ENCODE measurements around the gene USO1. TPM values are rescaled to one million over a fixed set of nuclear protein-coding genes. Genes with fewer than 3 reads are reported as not detected.
"Not testable (repeated sequence)": the region's sequence is repeated elsewhere in the genome, so short reads cannot be mapped to it uniquely, and the experiment has no call there.

Gene USO1
- total RNA-seq, 2 experiments from 2014 or later = 55.2 to 56.7 TPM

DNA sequence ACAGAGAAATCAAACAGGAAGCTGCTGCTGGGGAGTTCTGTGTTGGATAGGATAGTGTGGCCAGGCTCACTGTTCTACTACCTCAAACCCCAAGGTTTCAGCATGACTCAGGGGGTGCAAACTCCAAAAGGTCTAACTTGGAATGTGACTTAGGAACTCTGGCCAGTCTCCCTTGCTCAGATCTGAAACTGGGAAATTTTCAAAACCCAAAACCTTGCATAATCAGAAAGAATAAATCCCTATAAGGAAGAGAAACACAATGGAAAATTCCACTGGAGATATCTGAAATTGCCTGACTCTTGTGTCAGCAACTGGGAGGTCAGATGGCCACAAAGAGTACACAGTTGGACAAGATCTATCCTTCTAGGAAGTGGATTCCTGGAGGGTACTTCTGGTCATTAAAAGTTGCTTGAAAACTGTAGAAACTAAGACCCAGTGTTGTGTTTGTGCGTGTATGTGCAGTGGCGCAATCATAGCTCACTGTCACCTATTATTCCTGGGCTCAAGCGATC, 119.8 kb downstream of the USO1 start:
- CTCF ChIA-PET = interaction anchor here (0.8 kb wide), 1 partner anchor 44 kb away, joined by 3 read pairs; no protein-coding TSS in a partner anchor
- H3K27me3 Mint-ChIP-seq = no peaks in the 10 kb centered on the region

DNA sequence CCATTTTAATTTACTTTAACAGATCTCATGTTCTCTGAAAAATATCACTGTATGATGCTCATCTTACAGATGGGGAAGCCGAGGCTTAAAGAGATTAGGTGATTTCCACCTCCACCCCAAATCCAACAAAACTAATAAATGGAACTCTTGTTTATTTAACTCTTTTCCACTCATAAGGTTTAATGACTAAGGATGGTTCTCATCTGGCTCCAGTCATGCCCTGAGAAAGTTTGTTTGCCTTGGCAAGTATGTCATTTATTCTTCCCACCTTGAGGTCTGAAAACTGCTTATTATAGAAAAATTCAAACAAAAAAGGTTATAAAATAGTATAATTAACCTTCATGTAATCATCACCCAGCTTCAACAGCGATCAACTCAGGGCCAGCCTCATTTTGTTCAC, 121.6 kb downstream of the USO1 start:
- H3K9me3 Mint-ChIP-seq (ENCODE audit: low read depth) = no peaks in the 10 kb centered on the region
- ATAC-seq (no peak), DNase-seq (no peak)
- H3K36me3 Mint-ChIP-seq (ENCODE audit: low read depth) = no peaks in the 10 kb centered on the region
- intact Hi-C loops (cut with DNase I, micrococcal nuclease) = no loop called here
- H3K4me1 Mint-ChIP-seq = peaks cover 9% of the 10 kb centered on the region
- POLR2A ChIA-PET = no interaction called here
- H3K4me3 Mint-ChIP-seq = no peak overlapping the region
- CTCF ChIA-PET = interaction anchor here (0.9 to 1.3 kb wide), 2 partner anchors 11 to 50 kb away, joined by 4 to 5 read pairs; no protein-coding TSS in a partner anchor
- no peaks in the 10 kb centered on the region for H3K27me3 Mint-ChIP-seq
- H3K27ac Mint-ChIP-seq = no peak overlapping the region

More for the DNA sequence above, 119.8 kb downstream of the USO1 start:
- DNase-seq (no peak), ATAC-seq (no peak)
- H3K9me3 Mint-ChIP-seq (ENCODE audit: low read depth) = no peaks in the 10 kb centered on the region
- POLR2A ChIA-PET = no interaction called here
- no peak overlapping the region for H3K27ac Mint-ChIP-seq
- intact Hi-C loops (cut with DNase I, micrococcal nuclease) = no loop called here
- H3K4me3 Mint-ChIP-seq = no peak overlapping the region
- no peaks in the 10 kb centered on the region for H3K36me3 Mint-ChIP-seq (ENCODE audit: low read depth)
- H3K4me1 Mint-ChIP-seq = peaks cover 4% of the 10 kb centered on the region

DNA sequence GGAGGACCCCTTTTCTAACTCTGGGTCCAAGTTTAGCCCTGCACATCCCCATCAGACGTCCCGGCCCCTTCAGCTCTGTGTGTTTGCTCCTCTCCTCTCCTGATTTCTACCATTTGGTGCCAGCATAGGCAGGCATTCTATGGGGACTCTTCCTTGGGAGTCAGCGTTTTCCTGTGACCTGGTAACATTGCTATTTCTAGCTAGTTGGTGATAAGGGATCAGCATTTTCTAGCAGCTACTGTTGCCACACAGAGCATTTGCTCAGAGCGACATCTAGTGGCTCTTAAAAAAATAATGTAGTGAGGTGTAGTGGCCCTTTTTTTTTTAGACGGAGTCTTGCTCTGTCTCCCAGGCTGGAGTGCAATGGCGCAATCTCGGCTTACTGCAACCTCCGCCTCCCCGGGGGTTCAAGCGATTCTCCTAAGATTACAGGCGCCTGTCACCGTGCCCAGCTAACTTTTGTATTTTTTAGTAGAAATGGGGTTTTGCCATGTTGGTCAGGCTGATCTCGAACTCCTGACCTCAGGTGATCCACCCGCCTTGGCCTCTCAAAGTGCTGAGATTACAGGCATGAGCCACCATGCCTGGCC, 123.9 kb downstream of the USO1 start:
- H3K27me3 Mint-ChIP-seq; H3K36me3 Mint-ChIP-seq (ENCODE audit: low read depth); H3K9me3 Mint-ChIP-seq (ENCODE audit: low read depth); H3K27ac Mint-ChIP-seq; H3K4me1 Mint-ChIP-seq; H3K4me3 Mint-ChIP-seq: not testable (repeated sequence)
- POLR2A ChIA-PET = interaction anchor here (0.7 kb wide), 2 partner anchors 9 to 124 kb away, joined by 3 to 4 read pairs; partner anchors contain the start of gene USO1
- intact Hi-C loops (cut with DNase I, micrococcal nuclease) = loop anchor here (1.0 to 2.0 kb wide), 3 partner anchors 123 to 973 kb away; partner anchors contain the start of gene USO1 (in 2 of the 2)
- CTCF ChIA-PET = interaction anchor here (0.6 to 2.0 kb wide), 32 partner anchors 9 to 975 kb away, joined by 3 to 14 read pairs (median 4); partner anchors contain the start of genes CXCL9, G3BP2 and USO1
- ATAC-seq (peak; percentile 86), DNase-seq (peak; percentile 43)

DNA sequence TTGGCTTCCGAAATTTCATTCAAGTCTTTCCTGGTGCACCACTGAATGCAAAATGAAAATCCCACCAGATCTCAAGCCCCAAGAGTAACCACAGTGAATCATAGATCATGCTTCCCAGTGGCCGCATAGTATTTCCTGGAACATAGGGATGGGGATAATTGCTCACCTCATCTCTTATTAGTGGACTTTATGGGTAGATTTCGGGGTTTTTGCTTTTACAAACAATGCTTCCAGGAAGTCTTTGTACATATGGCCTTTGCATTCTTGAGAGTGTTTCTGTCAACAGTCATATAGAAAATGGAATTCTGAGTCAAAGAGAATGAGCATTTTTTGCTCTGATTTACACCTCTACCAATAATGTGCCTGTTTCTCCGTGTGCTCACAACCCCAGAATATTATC, 124.5 kb downstream of the USO1 start:
- Mint-ChIP-seq H3K27me3 (peaks cover 4% of the 10 kb centered on the region), H3K9me3 (ENCODE audit: low read depth) (no peaks in the 10 kb centered on the region), H3K4me3 (no peak overlapping the region), H3K36me3 (ENCODE audit: low read depth) (no peaks in the 10 kb centered on the region), H3K4me1 (peaks cover 9% of the 10 kb centered on the region), H3K27ac (no peak overlapping the region)
- intact Hi-C loops (cut with DNase I, micrococcal nuclease) = loop anchor here (1.0 to 2.0 kb wide), 3 partner anchors 124 to 974 kb away; partner anchors contain the start of gene USO1 (in 2 of the 2)
- DNase-seq (no peak), ATAC-seq (peak; percentile 69)
- POLR2A ChIA-PET = no interaction called here
- CTCF ChIA-PET = interaction anchor here (1.2 to 2.0 kb wide), 4 partner anchors 46 to 271 kb away, joined by 4 to 14 read pairs (median 6); partner anchors contain the start of gene USO1

DNA sequence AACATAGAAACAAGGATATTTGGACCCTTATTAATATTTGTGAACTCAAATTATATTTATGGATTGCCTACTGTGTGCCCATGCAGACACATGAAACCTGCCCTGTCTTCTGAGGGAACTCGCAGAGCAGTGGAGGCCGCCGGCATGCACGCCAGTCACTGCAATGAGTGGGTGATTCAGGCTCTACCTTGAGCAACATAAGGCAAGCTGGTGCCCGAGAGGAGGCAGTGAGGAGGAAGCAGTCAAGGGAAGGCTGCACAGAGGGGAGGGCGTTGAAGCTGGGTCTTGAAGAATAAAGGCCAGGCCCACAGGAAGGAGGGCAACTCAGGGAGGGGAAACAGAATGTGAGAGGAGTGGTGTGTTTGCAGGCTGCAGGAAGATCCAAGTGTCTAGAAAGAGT, 125.1 kb downstream of the USO1 start:
- ATAC-seq (peak; percentile 27), DNase-seq (peak; percentile 5)
- intact Hi-C loops (cut with DNase I, micrococcal nuclease) = loop anchor here (2.0 kb wide), 2 partner anchors 125 to 975 kb away; partner anchors contain the start of gene USO1 (in 1 of the 2)
- H3K9me3 Mint-ChIP-seq (ENCODE audit: low read depth) = no peaks in the 10 kb centered on the region
- H3K4me3 Mint-ChIP-seq = no peak overlapping the region
- H3K27ac Mint-ChIP-seq = no peak overlapping the region
- no peaks in the 10 kb centered on the region for H3K36me3 Mint-ChIP-seq (ENCODE audit: low read depth)
- ChIA-PET CTCF (no interaction called here), POLR2A (no interaction called here)
- peaks cover 7% of the 10 kb centered on the region for H3K27me3 Mint-ChIP-seq
- H3K4me1 Mint-ChIP-seq = peaks cover 9% of the 10 kb centered on the region

DNA sequence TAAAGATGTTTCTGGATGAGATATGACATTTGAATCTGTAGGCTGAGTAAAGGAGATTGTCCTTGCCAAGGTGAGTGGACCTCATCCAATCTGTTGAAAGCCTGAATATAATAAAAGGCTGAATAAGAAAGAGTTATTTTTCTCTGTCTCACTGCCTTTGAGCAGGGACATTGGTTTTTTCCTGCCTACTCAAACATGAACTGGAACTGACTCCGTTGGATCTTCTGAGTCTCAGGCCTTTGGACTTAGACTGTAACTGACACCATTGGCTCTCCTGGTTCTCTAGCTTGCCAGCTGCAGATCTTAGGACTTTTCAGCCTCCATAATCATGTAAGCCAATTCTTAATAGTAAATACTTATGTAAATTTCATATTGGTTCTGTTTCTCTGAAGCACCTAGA, 134.3 kb downstream of the USO1 start:
- Mint-ChIP-seq H3K36me3 (ENCODE audit: low read depth) (no peaks in the 10 kb centered on the region), H3K4me1 (no peaks in the 10 kb centered on the region), H3K27me3 (peaks cover 5% of the 10 kb centered on the region), H3K27ac (no peak overlapping the region), H3K9me3 (ENCODE audit: low read depth) (peaks cover 2% of the 10 kb centered on the region), H3K4me3 (no peak overlapping the region)
- ATAC-seq = no peak
- ChIA-PET CTCF (interaction anchor here (1.1 kb wide), 1 partner anchor 10 kb away, joined by 3 read pairs; no protein-coding TSS in a partner anchor), POLR2A (no interaction called here)
- intact Hi-C loops (cut with DNase I, micrococcal nuclease) = no loop called here
- no peak for DNase-seq

DNA sequence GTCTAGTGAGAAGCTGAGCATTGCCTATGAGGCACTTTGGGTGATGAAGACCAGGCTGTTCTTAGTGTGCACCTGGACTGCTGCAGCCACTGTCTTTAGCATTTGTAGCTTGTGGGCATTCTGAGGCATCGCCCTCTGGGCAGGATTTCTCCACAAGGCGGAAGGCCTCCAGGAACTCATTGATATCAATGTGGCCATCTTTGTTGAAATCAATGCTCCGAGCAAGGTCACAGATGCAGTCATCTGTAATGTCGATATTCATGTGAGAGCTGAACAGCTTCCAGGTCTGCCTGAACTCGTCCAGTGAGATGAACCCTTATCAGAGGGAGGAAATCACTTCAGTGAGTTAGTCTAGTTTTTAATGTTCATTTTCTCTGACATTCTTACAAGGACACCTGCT, 136.2 kb downstream of the USO1 start:
- DNase-seq (no peak), ATAC-seq (no peak)
- Mint-ChIP-seq H3K27ac (no peak overlapping the region), H3K4me3 (no peak overlapping the region), H3K4me1 (no peaks in the 10 kb centered on the region), H3K36me3 (ENCODE audit: low read depth) (no peaks in the 10 kb centered on the region), H3K27me3 (no peaks in the 10 kb centered on the region), H3K9me3 (ENCODE audit: low read depth) (peaks cover 2% of the 10 kb centered on the region)
- intact Hi-C loops (cut with DNase I, micrococcal nuclease) = no loop called here
- ChIA-PET CTCF (interaction anchor here (0.7 to 1.0 kb wide), 2 partner anchors 13 to 37 kb away, joined by 3 read pairs; no protein-coding TSS in a partner anchor), POLR2A (no interaction called here)

Other genes with a start within 250 kb of the USO1 start
- 10 to 100 TPM; 32.9 to 33.7 TPM for gene RCHY1, start 210.2 kb upstream of the USO1 start, total RNA-seq
- 10 to 100 TPM; 18.4 TPM for gene THAP6, start 210.1 kb upstream of the USO1 start, total RNA-seq
- gene ODAPH, start 168.5 kb upstream of the USO1 start, total RNA-seq = not detected
- gene CDKL2, start 94.0 kb upstream of the USO1 start, total RNA-seq = under 1 TPM; 0.62 to 0.91 TPM
- 100 to 1,000 TPM; 127 to 137 TPM for gene G3BP2, start 51.2 kb upstream of the USO1 start, total RNA-seq
- under 1 TPM; 0.09 to 0.14 TPM for gene PPEF2, start 177.9 kb downstream of the USO1 start, total RNA-seq
- 10 to 100 TPM; 21.2 to 26.8 TPM for gene NAAA, start 216.4 kb downstream of the USO1 start, total RNA-seq

All from activated CD4-positive, alpha-beta T cell treated with anti-CD3 and anti-CD28 coated beads for 36 hours (primary cell).